Body of pancreas (tissue), 4 donors: ENCODE measurements around the gene TMEM247.

Experiments used
- POLR2A ChIP-seq, 3 donors: fragments of 450-650 bp; IDR thresholded peaks; one replicate each; pipeline ENCODE4 v1.6.1; 2016; ENCODE audit warnings: antibody characterized with exemption in 3 of 3, mild to moderate bottlenecking in 2 of 3
- TF ChIP-seq, protein P1 (sequence below), 7 experiments: fragments of 450-650 bp in 4 of 7; fragments of 200-600 bp in 3 of 7; sonication (generic) in 3 of 7; IDR thresholded peaks; one replicate each; pipeline ENCODE4 v1.5.1; 2016 to 2019; ENCODE audit warnings: antibody characterized with exemption in 7 of 7

DNA sequence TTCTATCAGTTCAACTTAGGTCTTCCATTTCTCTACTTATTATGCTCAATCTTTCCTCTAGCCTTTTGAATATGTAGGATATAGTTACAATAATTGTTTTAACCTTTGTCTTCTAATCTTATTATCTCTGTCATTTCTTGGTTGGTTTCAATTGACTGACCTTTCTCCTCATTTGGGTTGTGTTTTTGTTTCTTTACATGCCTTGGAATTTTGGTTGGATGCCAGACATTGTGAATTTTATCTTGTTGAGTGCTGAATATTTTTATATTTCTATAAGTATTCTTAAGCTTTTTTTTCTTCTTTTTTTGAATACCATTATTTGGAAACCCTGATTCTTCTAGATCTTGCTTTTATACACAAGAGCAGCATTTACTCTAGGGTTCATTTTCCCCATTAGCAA is 30.7 kb upstream of the TMEM247 start:
- TF ChIP-seq, protein P1, sequence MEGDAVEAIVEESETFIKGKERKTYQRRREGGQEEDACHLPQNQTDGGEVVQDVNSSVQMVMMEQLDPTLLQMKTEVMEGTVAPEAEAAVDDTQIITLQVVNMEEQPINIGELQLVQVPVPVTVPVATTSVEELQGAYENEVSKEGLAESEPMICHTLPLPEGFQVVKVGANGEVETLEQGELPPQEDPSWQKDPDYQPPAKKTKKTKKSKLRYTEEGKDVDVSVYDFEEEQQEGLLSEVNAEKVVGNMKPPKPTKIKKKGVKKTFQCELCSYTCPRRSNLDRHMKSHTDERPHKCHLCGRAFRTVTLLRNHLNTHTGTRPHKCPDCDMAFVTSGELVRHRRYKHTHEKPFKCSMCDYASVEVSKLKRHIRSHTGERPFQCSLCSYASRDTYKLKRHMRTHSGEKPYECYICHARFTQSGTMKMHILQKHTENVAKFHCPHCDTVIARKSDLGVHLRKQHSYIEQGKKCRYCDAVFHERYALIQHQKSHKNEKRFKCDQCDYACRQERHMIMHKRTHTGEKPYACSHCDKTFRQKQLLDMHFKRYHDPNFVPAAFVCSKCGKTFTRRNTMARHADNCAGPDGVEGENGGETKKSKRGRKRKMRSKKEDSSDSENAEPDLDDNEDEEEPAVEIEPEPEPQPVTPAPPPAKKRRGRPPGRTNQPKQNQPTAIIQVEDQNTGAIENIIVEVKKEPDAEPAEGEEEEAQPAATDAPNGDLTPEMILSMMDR (IDR thresholded peaks at IDR 0.05) = no peak
- no peak for TF ChIP-seq POLR2A (IDR thresholded peaks at IDR 0.05)
